Medulla oblongata (tissue), 1 donor: Measurements from ENCODE around the gene RYR1.
A peak's percentile ranks its signal among the peaks of the same experiment; 100 is the strongest.
"Not testable (repeated sequence)": the region's sequence is repeated elsewhere in the genome, so short reads cannot be mapped to it uniquely, and the experiment has no call there.

Source experiments
- DNase-seq: peaks from one replicate; pipeline ENCODE4 v3.0.0-alpha.2; 2015; ENCODE audit errors: extremely low spot score

The RYR1 gene

DNA sequence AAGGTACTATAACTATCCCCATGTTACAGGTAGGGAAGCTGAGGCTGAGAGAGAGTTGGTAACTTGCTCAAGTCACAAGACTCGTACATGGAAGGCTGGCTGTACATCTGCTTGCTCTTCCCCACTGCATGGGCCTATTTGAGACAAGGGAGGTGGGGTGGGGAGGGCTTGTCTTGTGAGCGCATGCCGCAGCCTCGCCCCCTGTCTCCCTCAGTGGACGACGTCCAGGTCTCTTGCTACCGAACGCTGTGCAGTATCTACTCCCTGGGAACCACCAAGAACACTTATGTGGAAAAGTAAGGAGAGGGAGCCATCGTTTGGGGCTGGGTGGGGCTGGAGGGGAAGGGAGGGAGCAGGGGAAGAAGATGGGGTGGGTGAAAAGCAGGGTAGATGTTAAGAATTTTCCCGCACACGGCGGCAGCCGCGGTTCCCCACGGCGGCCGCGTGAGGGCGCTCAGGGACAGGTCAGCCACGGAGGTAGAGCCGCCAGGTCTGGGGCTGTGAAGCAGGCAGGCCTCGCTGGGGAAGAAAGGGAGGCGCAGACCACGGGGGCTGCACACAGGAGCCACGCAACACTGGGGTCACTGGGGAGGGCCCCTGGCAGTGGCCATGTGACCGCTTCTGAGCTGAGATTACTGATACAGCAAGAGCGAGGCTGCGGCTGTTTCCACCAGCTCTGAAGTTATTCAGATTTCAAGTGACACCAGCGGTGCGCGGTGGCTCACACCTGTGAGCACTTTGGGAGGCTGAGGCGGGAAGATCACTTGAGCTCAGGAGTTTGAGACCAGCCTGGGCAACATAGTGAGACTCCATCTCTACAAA lies 81.5 kb downstream of the RYR1 start:
- peak; percentile 66 for DNase-seq

DNA sequence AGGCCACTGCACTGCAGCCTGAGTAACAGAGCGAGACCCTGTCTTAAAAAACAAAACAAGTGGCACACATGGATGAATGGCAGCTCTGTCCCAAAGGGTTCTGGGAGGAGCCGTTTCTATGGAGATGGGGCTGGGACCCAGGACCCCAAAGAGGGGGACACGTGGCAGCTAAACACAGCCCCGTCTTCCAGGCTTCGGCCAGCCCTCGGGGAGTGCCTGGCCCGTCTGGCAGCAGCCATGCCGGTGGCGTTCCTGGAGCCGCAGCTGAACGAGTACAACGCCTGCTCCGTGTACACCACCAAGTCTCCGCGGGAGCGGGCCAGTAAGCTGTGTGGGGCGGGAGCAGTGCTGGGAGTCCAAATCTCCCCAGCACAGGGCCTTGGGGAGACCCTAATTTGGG lies 82.4 kb downstream of the RYR1 start:
- DNase-seq: peak; percentile 17

DNA sequence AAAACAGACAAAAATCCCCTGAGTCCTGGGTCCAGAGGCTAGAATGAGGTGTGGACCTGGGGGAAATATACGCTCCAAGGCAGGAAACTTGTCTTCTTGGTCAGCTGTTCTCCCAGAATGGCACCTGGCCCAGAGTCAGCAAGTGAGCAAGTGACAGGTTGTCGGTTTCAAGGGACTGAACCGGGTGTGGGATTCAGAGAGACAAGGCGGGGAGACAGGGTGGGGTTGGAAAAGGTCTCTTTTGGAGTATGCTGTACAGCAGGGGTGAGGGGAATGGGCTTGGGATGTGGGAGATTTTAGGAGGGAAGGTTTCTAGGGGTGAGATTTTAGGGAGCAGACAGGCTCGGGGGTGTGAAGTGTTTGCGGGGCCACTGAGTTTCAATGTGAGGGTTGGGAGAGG lies 83.3 kb downstream of the RYR1 start:
- no peak for DNase-seq

DNA sequence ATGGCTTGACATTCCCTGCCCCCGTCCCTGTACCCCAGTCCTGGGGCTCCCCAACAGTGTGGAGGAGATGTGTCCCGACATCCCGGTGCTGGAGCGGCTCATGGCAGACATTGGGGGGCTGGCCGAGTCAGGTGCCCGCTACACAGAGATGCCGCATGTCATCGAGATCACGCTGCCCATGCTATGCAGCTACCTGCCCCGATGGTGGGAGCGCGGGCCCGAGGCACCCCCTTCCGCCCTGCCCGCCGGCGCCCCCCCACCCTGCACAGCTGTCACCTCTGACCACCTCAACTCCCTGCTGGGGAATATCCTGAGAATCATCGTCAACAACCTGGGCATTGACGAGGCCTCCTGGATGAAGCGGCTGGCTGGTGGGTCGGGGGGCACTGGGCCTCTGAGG lies 83.8 kb downstream of the RYR1 start:
- no peak for DNase-seq

DNA sequence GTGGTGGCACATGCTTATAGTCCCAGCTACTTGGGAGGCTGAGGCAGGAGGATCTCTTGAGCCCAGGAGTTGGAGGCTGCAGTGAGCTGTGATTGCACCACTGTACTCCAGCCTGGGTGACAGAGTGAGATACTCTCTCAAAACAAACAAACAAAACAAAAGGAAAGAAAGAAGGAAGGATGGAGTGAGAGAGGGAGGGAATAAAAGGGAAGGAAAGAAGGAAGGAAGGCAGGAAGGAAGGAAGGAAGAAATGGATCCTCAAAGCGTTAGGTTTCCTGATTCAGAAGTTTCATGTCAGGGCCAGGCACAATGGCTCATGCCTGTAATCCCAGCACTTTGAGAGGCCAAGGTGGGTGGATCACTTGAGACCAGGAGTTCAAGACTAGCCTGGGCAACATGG lies 84.5 kb downstream of the RYR1 start:
- DNase-seq: not testable (repeated sequence)

DNA sequence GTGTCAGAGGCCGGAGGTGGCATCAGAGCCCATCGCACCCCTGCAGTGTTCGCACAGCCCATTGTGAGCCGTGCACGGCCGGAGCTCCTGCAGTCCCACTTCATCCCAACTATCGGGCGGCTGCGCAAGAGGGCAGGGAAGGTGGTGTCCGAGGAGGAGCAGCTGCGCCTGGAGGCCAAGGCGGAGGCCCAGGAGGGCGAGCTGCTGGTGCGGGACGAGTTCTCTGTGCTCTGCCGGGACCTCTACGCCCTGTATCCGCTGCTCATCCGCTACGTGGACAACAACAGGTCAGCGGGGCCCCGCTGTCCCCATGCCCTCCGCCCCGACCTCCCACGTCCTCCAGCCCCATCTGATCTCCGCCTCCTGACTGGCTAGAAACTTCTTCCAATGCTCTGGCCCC lies 85.7 kb downstream of the RYR1 start:
- DNase-seq: no peak

DNA sequence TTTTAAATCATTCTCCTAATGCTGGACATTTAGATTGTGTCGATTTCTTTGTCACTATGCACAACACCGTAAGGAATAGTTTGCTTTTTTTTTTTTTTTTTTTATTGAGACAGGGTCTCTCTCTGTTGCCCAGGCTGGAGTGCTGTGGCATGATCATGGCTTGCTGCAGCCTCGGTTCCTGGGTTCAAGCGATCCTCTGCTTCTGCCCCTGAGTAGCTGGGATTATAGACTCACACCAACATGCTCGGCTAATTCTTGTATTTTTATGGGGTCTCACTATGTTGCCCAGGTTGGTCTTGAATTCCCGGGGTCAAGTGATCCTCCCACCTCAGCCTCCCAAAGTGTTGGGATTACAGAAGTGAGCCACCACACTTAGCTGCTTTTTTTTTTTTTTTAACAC lies 86.5 kb downstream of the RYR1 start:
- DNase-seq: no peak

DNA sequence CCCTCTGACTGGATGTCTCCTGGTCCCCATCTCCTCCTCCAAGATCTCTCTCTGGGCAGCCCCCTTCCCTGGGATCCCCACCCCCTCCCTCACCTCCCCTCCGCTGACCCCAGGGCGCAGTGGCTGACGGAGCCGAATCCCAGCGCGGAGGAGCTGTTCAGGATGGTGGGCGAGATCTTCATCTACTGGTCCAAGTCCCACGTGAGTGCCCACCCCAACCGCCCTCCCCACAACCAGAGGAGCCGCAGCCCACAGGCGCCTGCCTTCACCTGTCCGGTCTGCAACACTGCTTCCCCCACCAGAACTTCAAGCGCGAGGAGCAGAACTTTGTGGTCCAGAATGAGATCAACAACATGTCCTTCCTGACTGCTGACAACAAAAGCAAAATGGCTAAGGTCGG lies 89.4 kb downstream of the RYR1 start:
- DNase-seq: no peak

DNA sequence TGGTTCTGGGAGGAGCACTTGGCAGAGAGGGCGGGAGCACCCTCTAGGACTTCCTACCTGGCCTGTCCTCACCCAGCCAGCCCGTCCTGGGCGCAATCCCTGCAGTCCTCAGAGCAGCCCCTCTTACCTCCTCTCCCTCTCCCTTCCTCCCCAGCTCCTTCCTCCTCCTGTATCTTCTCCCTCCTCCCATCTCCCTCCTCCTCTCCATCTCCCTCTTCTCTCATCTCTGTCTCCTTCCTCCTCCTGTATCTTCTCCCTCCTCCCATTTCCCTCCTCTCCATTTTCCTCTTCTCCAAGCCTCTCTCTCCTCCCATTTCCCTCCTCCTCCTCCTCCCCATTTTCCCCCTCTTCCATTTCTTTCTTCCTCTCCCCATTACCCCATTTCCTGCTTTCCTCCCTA lies 89.8 kb downstream of the RYR1 start:
- DNase-seq: no peak

DNA sequence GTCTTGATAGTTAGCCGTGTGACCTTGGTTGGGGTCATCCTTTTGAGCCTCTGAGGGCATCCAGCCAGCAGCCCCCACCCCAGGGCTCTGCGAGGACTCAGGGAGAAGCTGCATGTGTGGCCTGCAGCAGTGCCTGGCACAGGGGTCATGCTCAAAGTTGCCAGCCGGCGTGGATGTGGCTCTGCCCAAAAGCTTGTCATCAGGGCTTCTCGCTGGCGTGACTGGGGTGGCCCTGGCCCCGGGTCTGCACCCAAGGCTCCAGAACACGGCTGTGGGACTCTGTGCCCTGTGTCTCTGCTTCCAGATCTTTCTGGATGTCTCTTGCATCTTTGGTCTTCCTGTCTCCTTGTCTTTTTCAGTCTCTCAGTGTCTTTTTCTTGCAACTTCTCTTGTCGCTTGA lies 90.9 kb downstream of the RYR1 start:
- no peak for DNase-seq

DNA sequence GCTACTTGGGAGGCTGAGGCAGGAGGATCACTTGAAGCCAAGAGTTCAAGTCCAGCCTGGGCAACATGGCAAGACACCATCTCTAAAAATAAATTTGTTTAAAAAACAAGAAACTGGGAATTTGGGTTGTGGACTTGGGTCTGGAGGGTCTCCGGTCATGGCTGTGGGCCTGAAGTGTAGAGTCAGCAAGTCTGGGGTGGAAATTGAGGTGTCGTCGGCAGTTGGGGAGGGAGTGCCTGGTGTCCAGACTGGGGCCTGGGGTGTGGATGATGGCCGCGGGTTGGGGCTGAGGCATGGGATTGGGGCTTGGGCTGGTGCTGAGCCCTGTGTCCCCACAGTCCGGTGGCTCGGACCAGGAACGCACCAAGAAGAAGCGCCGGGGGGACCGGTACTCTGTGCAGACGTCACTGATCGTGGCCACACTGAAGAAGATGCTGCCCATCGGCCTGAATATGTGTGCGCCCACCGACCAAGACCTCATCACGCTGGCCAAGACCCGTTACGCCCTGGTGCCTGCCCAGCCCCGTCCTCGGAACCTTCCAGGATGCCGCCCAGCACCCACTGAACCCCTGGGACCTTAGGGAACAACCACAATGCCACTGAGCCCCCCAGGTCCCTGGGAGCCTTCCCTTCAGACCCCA lies 91.6 kb downstream of the RYR1 start:
- DNase-seq: no peak

DNA sequence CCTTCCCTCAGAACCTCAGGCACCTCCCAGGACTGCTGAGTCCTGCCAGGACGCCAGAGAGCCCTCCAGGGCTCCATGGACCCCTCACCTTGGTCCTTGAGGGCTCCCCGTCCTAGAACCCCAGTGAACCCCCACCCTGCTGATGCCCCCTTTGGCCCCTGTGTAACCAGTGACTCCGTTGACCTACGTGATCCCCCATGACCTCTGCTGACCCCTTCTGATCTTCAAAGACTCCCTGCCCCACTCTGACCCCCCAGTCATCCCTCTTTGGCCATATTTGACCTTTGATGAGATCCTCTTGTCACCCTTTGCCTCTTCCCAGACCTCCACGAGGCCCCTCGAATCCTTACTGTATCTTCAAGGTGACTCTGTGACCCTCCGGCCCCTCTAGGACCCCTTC lies 92.9 kb downstream of the RYR1 start:
- DNase-seq: no peak

DNA sequence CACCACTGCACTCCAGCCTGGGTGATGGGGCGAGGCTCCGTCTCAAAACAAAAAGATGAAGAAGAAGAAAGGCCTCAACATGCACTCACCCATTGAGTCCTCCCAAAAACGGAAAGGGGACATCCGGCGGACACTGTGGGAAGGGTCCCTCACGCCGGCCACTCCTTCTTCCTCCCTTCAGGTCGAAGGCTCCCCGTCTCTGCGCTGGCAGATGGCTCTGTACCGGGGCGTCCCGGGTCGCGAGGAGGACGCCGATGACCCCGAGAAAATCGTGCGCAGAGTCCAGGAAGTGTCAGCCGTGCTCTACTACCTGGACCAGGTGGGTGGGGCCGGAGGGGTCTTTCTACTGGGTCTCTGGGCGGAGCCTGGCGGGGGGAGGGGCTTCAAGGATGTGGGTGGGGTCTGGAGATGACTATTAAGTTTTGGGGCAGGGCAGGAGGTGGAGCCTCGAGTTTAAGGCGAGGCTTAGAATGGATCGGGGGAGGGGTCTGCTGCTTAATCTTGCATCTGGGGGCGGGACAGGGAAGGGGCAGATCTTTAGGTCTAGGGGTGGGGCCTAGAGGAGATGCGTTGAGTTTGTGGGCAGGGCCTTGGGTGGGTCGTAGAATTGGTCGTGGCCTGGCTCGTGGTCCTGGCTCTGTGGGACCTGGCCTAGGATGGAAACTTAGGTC lies 94.1 kb downstream of the RYR1 start:
- DNase-seq: no peak

DNA sequence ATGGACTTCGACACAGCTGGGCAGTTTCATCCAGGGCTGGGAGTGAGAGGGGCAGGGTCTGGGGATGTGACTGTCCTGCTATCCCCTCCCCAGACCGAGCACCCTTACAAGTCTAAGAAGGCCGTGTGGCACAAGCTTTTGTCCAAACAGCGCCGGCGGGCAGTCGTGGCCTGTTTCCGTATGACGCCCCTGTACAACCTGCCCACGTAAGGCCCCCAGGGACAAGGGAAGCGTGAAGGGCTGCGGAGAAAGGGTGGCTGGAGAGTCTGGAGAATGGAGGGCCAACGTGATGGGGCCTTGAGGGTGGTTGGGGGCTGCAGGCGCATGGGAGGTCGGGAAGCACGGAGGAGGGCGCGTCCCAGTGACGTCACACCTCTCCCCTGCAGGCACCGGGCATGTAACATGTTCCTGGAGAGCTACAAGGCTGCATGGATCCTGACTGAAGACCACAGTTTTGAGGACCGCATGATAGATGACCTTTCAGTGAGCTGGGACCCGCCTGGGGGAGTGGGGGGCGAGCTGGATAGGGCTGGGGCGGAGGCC lies 94.8 kb downstream of the RYR1 start:
- no peak for DNase-seq

DNA sequence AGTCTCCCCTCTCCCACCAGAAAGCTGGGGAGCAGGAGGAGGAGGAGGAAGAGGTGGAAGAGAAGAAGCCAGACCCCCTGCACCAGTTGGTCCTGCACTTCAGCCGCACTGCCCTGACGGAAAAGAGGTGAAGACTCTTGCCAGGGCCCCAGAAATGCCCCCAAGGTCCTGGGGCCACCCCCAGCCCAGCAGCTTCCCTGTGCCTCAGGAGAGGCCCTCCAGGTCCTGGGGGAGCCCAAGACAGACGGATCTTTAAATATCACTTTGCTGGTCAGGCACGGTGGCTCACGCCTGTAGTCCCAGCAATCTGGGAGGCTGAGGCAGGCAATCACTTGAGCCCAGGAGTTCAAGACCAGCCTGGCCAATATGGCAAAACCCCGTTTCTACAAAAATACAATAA lies 95.4 kb downstream of the RYR1 start:
- no peak for DNase-seq

DNA sequence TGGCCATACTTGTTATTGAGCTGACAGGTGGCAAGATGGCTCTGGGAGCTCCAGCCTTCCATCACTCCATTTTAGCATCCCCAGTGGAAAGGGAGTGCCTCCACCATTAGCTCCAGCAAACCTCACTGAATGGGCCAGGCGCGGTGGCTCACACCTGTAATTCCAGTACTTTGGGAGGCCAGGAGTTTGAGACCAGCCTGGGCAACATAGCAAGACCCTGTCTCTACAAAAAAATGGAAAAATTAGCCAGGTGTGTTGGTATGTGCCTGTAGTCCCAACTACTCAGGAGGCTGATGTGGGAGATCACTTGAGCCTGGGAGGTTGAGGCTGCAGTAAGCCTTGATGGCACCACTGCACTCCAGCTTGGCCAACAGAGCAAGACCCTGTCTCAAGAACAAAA lies 98.0 kb downstream of the RYR1 start:
- DNase-seq: no peak

DNA sequence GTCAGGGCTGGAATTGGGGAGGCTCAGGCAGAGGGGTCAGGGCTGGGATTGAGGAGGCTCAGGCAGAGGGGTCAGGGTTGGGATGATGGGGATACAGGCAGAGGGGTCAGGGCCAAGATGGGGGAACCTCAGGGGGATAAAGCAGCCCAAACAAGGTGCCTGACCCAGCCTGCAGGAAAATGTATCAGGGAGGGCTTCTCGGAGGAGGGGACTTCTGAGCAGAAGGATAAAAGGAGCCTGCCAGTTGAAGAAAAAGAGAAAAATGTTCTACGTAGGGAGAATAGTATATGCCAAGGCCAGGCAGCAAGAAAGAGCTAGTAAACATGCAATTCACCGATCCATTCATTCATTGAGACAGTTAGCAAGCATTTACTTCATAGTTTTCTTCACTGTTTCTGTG lies 99.4 kb downstream of the RYR1 start:
- DNase-seq: no peak

DNA sequence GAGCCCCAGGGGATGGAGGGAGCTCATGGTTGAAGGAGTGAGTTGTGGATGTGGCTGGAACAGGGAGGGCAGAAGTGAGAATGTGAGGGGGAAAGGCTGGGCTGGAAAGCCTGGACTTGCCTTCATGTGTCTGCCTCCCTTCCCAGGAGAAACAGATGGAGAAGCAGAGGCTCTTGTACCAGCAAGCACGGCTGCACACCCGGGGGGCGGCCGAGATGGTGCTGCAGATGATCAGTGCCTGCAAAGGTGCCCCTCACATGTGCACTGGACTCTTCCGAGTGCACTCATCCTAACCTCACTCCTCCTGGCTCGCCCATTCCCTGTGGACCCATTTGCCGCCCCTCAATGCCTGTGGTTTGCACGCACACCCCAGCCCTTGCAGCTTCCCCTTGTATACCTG lies 101.1 kb downstream of the RYR1 start:
- DNase-seq: no peak

DNA sequence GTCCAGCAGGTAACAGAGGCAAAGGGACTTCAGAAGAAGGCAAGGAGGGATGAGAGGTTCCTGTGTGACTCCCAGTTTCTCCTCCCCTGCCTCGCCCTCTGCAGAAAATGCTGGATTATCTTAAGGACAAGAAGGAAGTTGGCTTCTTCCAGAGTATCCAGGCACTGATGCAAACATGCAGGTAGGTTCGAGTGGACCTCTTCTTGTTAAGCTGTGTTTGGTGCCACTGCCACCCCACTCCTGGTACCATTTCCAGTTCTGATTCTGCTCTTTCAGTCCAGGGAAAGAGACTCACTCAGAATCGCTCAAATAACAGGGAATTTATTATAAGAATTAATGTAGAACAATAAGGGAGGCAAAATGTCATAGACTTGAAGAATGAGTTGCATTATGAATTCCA lies 101.7 kb downstream of the RYR1 start:
- DNase-seq: no peak

DNA sequence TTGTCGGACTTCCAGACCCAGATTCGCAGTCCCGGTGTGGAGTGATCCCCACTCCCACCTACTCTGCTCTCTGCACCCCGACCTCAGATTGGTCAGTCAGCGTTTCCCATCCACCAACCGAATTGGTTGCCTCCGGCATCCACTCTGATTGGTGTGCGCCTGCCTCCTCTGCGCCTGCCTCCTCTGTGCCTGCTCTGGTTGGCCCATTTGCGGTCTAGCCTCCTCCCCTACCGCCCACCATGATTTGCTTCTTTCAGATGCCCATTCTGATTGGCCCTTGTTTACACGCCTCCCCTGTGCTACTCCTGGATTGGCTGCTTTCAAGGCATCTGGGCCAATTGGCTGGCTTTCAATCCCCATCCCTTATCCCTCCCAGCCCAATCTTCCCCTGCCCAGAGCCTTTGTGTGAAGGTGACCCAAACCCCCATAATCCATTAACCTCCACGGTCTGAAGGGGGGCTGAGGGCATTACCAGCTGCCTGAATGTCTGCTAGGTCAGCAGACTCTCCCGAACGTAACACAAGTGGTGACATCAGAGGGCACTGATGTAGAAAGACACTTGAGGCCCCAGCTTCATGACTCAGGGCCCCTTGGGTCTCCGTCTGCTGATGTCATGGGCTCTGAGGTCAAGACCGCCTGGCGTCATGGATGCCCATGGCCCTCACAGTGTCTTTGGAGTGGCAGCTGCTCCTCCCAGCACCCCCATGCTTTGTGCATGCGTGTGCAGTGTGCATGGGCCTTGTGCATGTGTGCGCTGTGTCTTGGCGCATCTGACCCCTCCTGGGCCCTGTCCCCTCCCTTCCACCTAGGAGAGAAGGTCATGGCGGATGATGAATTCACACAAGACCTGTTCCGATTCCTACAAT lies 103.8 kb downstream of the RYR1 start:
- DNase-seq: no peak

DNA sequence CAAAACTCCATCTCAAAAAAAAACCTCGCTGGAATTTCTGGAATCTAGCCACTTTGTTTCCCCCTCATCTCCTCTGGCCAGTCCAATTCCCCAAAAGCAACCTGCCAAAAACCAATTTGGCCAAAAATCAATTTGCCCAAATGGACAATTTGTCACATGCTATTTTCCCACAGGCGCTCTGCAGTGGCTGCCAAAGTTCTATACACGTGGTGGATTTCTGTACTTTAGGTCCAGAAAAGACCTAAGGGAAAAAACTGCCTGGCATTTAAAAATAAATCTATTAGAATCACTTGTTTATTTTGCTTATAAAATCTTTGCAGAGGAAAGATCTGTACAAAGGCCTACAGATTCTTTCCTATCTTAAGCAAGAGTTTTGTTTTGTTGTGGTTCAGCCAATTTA lies 104.9 kb downstream of the RYR1 start:
- peak; percentile 76 for DNase-seq
